OCI-LY3 (cell line): ENCODE data around the gene ACAD9.
"Not testable (repeated sequence)": the region's sequence is repeated elsewhere in the genome, so short reads cannot be mapped to it uniquely, and the experiment has no call there.

Source experiments
- H2AFZ ChIP-seq: fragments of 200-600, 300-600 bp; shearing (Covaris generic); 2 replicates; pipeline ENCODE4 v1.6.0; 2014; ENCODE audit warnings: antibody characterized with exemption, low read depth, low read length
- H3K27ac ChIP-seq: fragments of 200-600, 300-600 bp; sonication (generic); 2 replicates; pipeline ENCODE4 v1.5.1; 2014; ENCODE audit warnings: mild to moderate bottlenecking, low read length, moderate library complexity, mixed read lengths
- H3K27me3 ChIP-seq: fragments of 200-600, 300-600 bp; sonication (generic); 2 replicates; pipeline ENCODE4 v1.6.1; 2014; ENCODE audit warnings: low read depth, low read length, mixed read lengths
- H3K36me3 ChIP-seq: fragments of 200-600, 300-600 bp; sonication (generic); replicated peaks from 2 replicates; pipeline ENCODE3; 2014; ENCODE audit warnings: low read depth, low read length, mixed read lengths
- H3K4me1 ChIP-seq: fragments of 300-600, 200-600 bp; sonication (generic); 2 replicates; pipeline ENCODE4 v1.6.1; 2014; ENCODE audit warnings: low read length, mixed read lengths
- H3K4me2 ChIP-seq: fragments of 200-600, 300-600 bp; sonication (generic); 2 replicates; pipeline ENCODE4 v1.6.1; 2014; ENCODE audit warnings: low read length, mixed read lengths
- H3K4me3 ChIP-seq: fragments of 300-600, 200-600 bp; sonication (generic); 2 replicates; pipeline ENCODE4 v1.5.1; 2014; ENCODE audit warnings: antibody characterized with exemption, mild to moderate bottlenecking, low read length, moderate library complexity
- H3K79me2 ChIP-seq: fragments of 300-600, 200-600 bp; shearing (Covaris generic); 2 replicates; pipeline ENCODE4 v1.6.1; 2014; ENCODE audit warnings: mild to moderate bottlenecking, low read length, mixed read lengths
- H3K9ac ChIP-seq: fragments of 300-600, 200-600 bp; shearing (Covaris generic); 2 replicates; pipeline ENCODE4 v1.6.0; 2014; ENCODE audit warnings: mild to moderate bottlenecking, low read length, moderate library complexity
- H3K9me3 ChIP-seq: fragments of 200-600, 300-600 bp; shearing (Covaris generic); 2 replicates; pipeline ENCODE4 v1.6.1; 2014; ENCODE audit warnings: low read length, mixed read lengths; ENCODE audit not compliant: insufficient read depth
- H4K20me1 ChIP-seq: fragments of 200-600, 300-600 bp; sonication (generic); 2 replicates; pipeline ENCODE4 v1.6.1; 2016; ENCODE audit warnings: low read length, mixed read lengths; ENCODE audit not compliant: insufficient read depth
- CTCF ChIP-seq: fragments of 200-600, 300-600 bp; sonication (generic); IDR thresholded peaks from 2 replicates; pipeline ENCODE4 v1.5.1; 2014; ENCODE audit warnings: antibody characterized with exemption, low read length, low read depth
- EZH2phosphoT487 ChIP-seq: fragments of 200-600 bp; shearing (Covaris generic); IDR thresholded peaks from 2 replicates; pipeline ENCODE4 v1.6.1; 2018; ENCODE audit warnings: antibody characterized with exemption, mixed run types, low read depth

Gene ACAD9

GRCh38 chr3:128861491-128861890, 17.9 kb upstream of the ACAD9 start:
- no peaks in the 10 kb centered on the region for H3K79me2 ChIP-seq
- no peaks in the 10 kb centered on the region for H3K36me3 ChIP-seq
- H3K4me3 ChIP-seq: no peak overlapping the region
- no peaks in the 10 kb centered on the region for H3K9me3 ChIP-seq
- no peak overlapping the region for H2AFZ ChIP-seq
- TF ChIP-seq CTCF: no peak
- TF ChIP-seq EZH2phosphoT487: no peak
- no peak overlapping the region for H3K4me2 ChIP-seq
- H3K27ac ChIP-seq: no peak overlapping the region
- H3K4me1 ChIP-seq: no peaks in the 10 kb centered on the region
- no peaks in the 10 kb centered on the region for H3K27me3 ChIP-seq
- no peaks in the 10 kb centered on the region for H4K20me1 ChIP-seq
- H3K9ac ChIP-seq: no peak overlapping the region

- Histone ChIP-seq H3K27me3 (no peaks in the 10 kb centered on the region), H3K79me2 (no peaks in the 10 kb centered on the region), H4K20me1 (no peaks in the 10 kb centered on the region), H3K9ac (no peak overlapping the region), H3K4me2 (no peak overlapping the region), H3K27ac (no peak overlapping the region), H3K36me3 (no peaks in the 10 kb centered on the region), H3K9me3 (no peaks in the 10 kb centered on the region), H3K4me3 (no peak overlapping the region), H2AFZ (no peak overlapping the region), H3K4me1 (no peaks in the 10 kb centered on the region)
- TF ChIP-seq CTCF (peak; percentile 41), EZH2phosphoT487 (no peak)
These were observed 15.9 kb upstream of the ACAD9 start for GRCh38 chr3:128863560-128863959.

- Histone ChIP-seq H3K4me3 (no peak overlapping the region), H3K9ac (no peak overlapping the region)
- TF ChIP-seq EZH2phosphoT487: no peak
These were observed 15.0 kb upstream of the ACAD9 start for GRCh38 chr3:128864351-128864811.

GRCh38 chr3:128864849-128865804, 14.3 kb upstream of the ACAD9 start:
- H3K27ac ChIP-seq, H3K27me3 ChIP-seq, H3K79me2 ChIP-seq, H2AFZ ChIP-seq, H3K9ac ChIP-seq, H3K9me3 ChIP-seq, H3K4me1 ChIP-seq, H3K36me3 ChIP-seq, H3K4me3 ChIP-seq, H3K4me2 ChIP-seq, H4K20me1 ChIP-seq: not testable (repeated sequence)

More at GRCh38 chr3:128864351-128864811, 15.0 kb upstream of the ACAD9 start:
- no peaks in the 10 kb centered on the region for H3K27me3 ChIP-seq
- no peaks in the 10 kb centered on the region for H3K36me3 ChIP-seq
- no peak overlapping the region for H3K27ac ChIP-seq
- H3K4me2 ChIP-seq: no peak overlapping the region
- H4K20me1 ChIP-seq: no peaks in the 10 kb centered on the region
- no peaks in the 10 kb centered on the region for H3K79me2 ChIP-seq
- no peak overlapping the region for H2AFZ ChIP-seq
- no peaks in the 10 kb centered on the region for H3K4me1 ChIP-seq
- no peaks in the 10 kb centered on the region for H3K9me3 ChIP-seq
